CD4-positive, alpha-beta T cell treated with Interleukin-10 for 1 hour (primary cell): ENCODE data around the gene PRTFDC1.
"Not testable (repeated sequence)": the region's sequence is repeated elsewhere in the genome, so short reads cannot be mapped to it uniquely, and the experiment has no call there.

ENCODE experiments used
- DNase-seq: peaks from one replicate; pipeline ENCODE4 v3.0.0-alpha.2; 2020

Gene PRTFDC1

DNA sequence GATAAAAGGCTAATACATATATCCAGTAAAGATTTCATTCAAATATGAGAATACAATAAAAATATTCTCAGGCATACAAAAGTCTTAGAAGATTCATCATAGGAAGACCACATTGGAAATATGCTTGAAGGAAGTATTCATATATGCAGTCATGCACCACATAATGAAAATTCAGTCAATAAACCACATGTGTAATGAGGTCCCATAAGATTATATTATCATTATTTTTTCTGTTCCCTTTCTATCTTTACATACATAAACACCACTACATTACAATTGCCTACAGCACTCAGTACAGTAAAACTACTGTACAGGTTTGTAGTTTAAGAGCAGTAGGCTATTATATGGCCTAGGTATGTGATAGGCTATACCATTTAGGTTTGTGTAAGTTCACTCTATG is 111.6 kb downstream of the PRTFDC1 start:
- no peak for DNase-seq

GRCh38 chr10:24837781-24838180 is 114.6 kb downstream of the PRTFDC1 start:
- DNase-seq: not testable (repeated sequence)

GRCh38 chr10:24834869-24835268 is 117.5 kb downstream of the PRTFDC1 start:
- DNase-seq: no peak

- peak; percentile 9 for DNase-seq
Observed at GRCh38 chr10:24826009-24826408, 126.4 kb downstream of the PRTFDC1 start.

GRCh38 chr10:24825551-24825950 is 126.9 kb downstream of the PRTFDC1 start:
- DNase-seq: no peak

DNA sequence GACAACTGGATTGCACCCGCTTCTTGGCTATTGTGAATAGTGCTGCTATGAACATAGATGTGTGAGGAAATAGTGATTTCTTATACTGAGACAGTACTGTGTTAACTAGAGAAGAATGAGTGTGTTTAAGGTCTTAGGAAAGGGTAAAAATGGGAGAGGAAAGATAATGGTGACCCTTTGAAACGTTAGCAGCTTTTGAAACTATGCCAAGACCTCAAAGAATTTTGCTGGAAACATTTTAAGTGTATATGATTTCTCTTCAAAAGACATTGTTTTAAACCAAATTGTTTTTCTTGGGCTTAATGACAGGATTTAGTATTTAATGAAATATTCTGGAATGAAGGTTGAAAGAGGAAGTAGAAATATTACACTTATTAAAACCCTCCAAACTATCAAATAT is 127.9 kb downstream of the PRTFDC1 start:
- no peak for DNase-seq

DNA sequence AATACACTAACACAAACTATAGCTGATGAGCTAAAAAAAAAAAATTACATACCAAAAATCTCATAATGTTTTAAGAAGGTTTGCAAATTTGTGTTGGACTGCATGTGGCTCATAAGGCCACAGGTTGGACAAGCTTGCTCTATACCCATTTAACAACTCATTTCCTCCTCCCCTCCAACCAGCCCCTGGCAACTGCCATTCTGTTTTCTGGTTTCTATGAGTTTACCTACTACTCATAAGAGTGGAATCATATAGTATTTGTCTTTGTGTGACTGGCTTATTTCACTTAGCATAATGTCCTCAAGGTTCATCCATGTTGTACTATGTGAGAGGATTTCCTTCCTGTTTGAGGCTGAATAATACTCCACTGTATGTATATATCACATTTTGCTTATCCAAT is 128.3 kb downstream of the PRTFDC1 start:
- no peak for DNase-seq

GRCh38 chr10:24822590-24822989 is 129.8 kb downstream of the PRTFDC1 start:
- DNase-seq: no peak

- no peak for DNase-seq
Observed at GRCh38 chr10:24821986-24822385, 130.4 kb downstream of the PRTFDC1 start.

GRCh38 chr10:24816868-24817396 is 135.5 kb downstream of the PRTFDC1 start:
- no peak for DNase-seq

GRCh38 chr10:24814568-24815313 is 137.7 kb downstream of the PRTFDC1 start:
- DNase-seq: no peak

GRCh38 chr10:24813856-24814255 is 138.6 kb downstream of the PRTFDC1 start:
- DNase-seq: no peak

DNA sequence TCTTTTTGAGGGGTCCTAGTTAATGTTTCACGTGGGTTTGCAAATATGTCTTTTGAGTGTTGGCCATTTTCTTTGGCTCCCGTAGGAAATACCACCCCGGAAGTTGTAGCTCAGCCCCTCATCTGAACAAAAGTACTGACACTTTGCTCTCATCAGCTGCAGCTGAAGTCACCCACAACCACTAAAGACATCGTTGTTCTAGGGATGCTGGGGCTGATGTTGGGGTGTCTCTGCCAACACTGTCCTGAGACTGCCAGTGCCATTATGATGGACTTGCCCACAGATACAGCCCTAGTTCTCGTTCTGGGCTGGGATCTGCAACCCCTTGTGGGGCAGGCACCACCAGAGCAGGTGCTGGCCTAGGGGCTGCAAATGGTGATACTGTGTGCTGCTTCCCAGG is 146.1 kb downstream of the PRTFDC1 start:
- DNase-seq: no peak

DNA sequence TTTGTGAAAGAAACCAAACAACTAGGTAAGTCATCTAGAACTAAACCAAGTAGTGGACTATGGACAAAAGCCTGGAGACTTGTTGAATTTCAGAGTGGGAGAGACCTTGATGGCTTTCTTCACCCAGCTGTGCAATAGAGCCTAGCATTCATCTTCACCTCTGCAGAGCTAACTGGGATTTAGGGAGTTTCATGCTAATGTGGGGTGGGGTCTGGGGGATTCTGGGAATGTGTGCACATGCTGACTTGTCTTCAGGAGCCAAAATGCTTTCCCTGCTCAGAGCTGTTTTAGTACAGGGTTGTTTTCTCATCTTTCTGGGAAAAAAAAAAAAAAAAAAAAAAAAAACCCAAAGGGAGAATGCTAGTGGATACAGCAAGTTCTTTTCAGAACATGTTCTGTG is 147.4 kb downstream of the PRTFDC1 start:
- DNase-seq: no peak

- DNase-seq: no peak
Observed at GRCh38 chr10:24804392-24804791, 148.0 kb downstream of the PRTFDC1 start.

GRCh38 chr10:24802378-24802777 is 150.0 kb downstream of the PRTFDC1 start:
- DNase-seq: no peak

GRCh38 chr10:24800861-24801260 is 151.5 kb downstream of the PRTFDC1 start:
- DNase-seq: no peak
